CD4-positive, alpha-beta T cell (primary cell): Measurements from ENCODE around the gene MYRIP. TPM values are rescaled to one million over a fixed set of nuclear protein-coding genes. Genes with fewer than 3 reads are reported as not detected.

Source experiments
- ATAC-seq: fragments of 200-7000 bp; cut with Tn5 transposase; one replicate; pipeline ENCODE4 v1.10.0; 2022; ENCODE audit warnings: mild to moderate bottlenecking; ENCODE audit not compliant: poor library complexity
- CTCF ChIA-PET: fragments of 350-600 bp; sonication (Branson Sonifier 250); formaldehyde crosslinking; loops from one replicate; lab custom pipeline; 2021; ENCODE audit warnings: antibody characterized with exemption, inconsistent platforms; lab: Charles Lee
- POLR2A ChIA-PET: fragments of 350-600 bp; sonication (Branson Sonifier 250); formaldehyde crosslinking; loops from one replicate; lab custom pipeline; 2021; ENCODE audit warnings: antibody characterized with exemption, inconsistent platforms; lab: Charles Lee
- DNase-seq, 14 experiments: peaks; one replicate each; pipeline ENCODE4 v3.0.0-alpha.2; 2013 to 2020; ENCODE audit warnings: mixed read lengths in 2 of 14
- H3K27ac ChIP-seq, 2 donors: one replicate each; pipeline versions ENCODE4 v1.5.1 to v1.7.0; 2013; ENCODE audit warnings: low read length in 2 of 2, low read depth in 1 of 2, mild to moderate bottlenecking in 1 of 2
- H3K27me3 ChIP-seq, 2 experiments: 1 replicate in 1 of 2; 2 replicates in 1 of 2; pipeline versions ENCODE4 v1.6.1 to v1.7.0; 2013; ENCODE audit warnings: low read length in 2 of 2, control low read depth in 1 of 2, mild to moderate bottlenecking in 1 of 2, moderate library complexity in 1 of 2; ENCODE audit not compliant: insufficient read depth in 2 of 2, control insufficient read depth in 1 of 2
- H3K36me3 ChIP-seq: one replicate; pipeline ENCODE4 v1.6.1; 2013; ENCODE audit warnings: low read length, control low read depth; ENCODE audit not compliant: insufficient read depth
- H3K4me1 ChIP-seq: one replicate; pipeline ENCODE4 v1.6.1; 2013; ENCODE audit warnings: low read length, control low read depth; ENCODE audit not compliant: insufficient read depth
- H3K4me3 ChIP-seq: one replicate; pipeline ENCODE4 v1.5.1; 2013; ENCODE audit warnings: mild to moderate bottlenecking, low read length, moderate library complexity
- H3K9me3 ChIP-seq, 2 experiments: 1 replicate in 1 of 2; 2 replicates in 1 of 2; pipeline versions ENCODE4 v1.6.1 to v1.7.0; 2013; ENCODE audit warnings: low read length in 2 of 2, mild to moderate bottlenecking in 2 of 2, control low read depth in 1 of 2, moderate library complexity in 1 of 2; ENCODE audit not compliant: control insufficient read depth in 1 of 2, insufficient read depth in 1 of 2
- H3K27ac Mint-ChIP-seq: one replicate; pipeline ENCODE4 v1.8.0; 2020; ENCODE audit warnings: mixed read lengths
- H3K27me3 Mint-ChIP-seq: one replicate; pipeline ENCODE4 v1.8.0; 2021; ENCODE audit warnings: mixed read lengths
- H3K36me3 Mint-ChIP-seq: one replicate; pipeline ENCODE4 v1.8.0; 2021; ENCODE audit warnings: low read depth, mixed read lengths
- H3K4me1 Mint-ChIP-seq: one replicate; pipeline ENCODE4 v1.8.0; 2021; ENCODE audit warnings: low read depth, mixed read lengths
- H3K4me3 Mint-ChIP-seq: one replicate; pipeline ENCODE4 v1.8.0; 2020; ENCODE audit warnings: mild to moderate bottlenecking, mixed read lengths
- H3K9me3 Mint-ChIP-seq: one replicate; pipeline ENCODE4 v1.8.0; 2020; ENCODE audit warnings: mixed read lengths
- CTCF ChIP-seq: fragments of 200-600 bp; IDR thresholded peaks from one replicate; pipeline ENCODE4 v1.8.0; 2022; ENCODE audit warnings: antibody characterized with exemption, mild to moderate bottlenecking
- intact Hi-C, 2 experiments: fragments of 100-400 bp; cut with DNase I in 1 of 2; cut with micrococcal nuclease in 1 of 2; formaldehyde crosslinking; loops; one replicate each; pipeline versions ENCODE4 v1.15.1 to v1.9.0; 2023 to 2025; cut with DNase I, micrococcal nuclease
- total RNA-seq, 174 experiments: library from RNA in 2 of 174; stranded (reverse) in 2 of 174; gene quantifications; one replicate each; pipeline ENCODE4 v1.2.3 and lab custom pipeline; 2021 to 2026

Gene MYRIP
- total RNA-seq, 2 experiments from 2014 or later = not detected

GRCh38 chr3:40160933-40161332 lies 351.5 kb downstream of the MYRIP start:
- H3K4me3 Mint-ChIP-seq = no peak overlapping the region
- H3K36me3 ChIP-seq = no peaks in the 10 kb centered on the region
- no peaks in the 10 kb centered on the region for H3K4me1 ChIP-seq
- H3K36me3 Mint-ChIP-seq = no peaks in the 10 kb centered on the region
- H3K4me3 ChIP-seq = no peak overlapping the region
- H3K27ac ChIP-seq = no peak overlapping the region
- peaks cover 6% of the 10 kb centered on the region for H3K9me3 Mint-ChIP-seq
- H3K27ac Mint-ChIP-seq = no peak overlapping the region
- H3K27me3 ChIP-seq = peaks cover 0 to 7% of the 10 kb centered on the region in 2 experiments
- no peak for ATAC-seq
- no peaks in the 10 kb centered on the region for H3K4me1 Mint-ChIP-seq
- ChIA-PET POLR2A (no interaction called here), CTCF (no interaction called here)
- no peak for TF ChIP-seq CTCF
- intact Hi-C loops = no loop called here
- H3K9me3 ChIP-seq = peaks cover 0 to 4% of the 10 kb centered on the region in 2 experiments
- no peaks in the 10 kb centered on the region for H3K27me3 Mint-ChIP-seq
- no peak for DNase-seq

- intact Hi-C loops = no loop called here
- DNase-seq = no peak
- Histone ChIP-seq H3K27ac (no peak overlapping the region), H3K27me3 (peaks cover 0 to 7% of the 10 kb centered on the region in 2 experiments), H3K36me3 (no peaks in the 10 kb centered on the region), H3K4me1 (no peaks in the 10 kb centered on the region), H3K9me3 (peaks cover 0 to 4% of the 10 kb centered on the region in 2 experiments), H3K4me3 (no peak overlapping the region)
- Mint-ChIP-seq H3K4me1 (no peaks in the 10 kb centered on the region), H3K36me3 (no peaks in the 10 kb centered on the region), H3K27ac (no peak overlapping the region), H3K4me3 (no peak overlapping the region), H3K9me3 (peaks cover 6% of the 10 kb centered on the region), H3K27me3 (no peaks in the 10 kb centered on the region)
- no peak for ATAC-seq
- TF ChIP-seq CTCF = no peak
- ChIA-PET POLR2A (no interaction called here), CTCF (no interaction called here)
Measured at GRCh38 chr3:40162616-40163015, 353.2 kb downstream of the MYRIP start.

- Histone ChIP-seq H3K27ac (no peak overlapping the region), H3K4me3 (no peak overlapping the region), H3K4me1 (no peaks in the 10 kb centered on the region), H3K9me3 (no peaks in the 10 kb centered on the region), H3K36me3 (no peaks in the 10 kb centered on the region), H3K27me3 (peaks cover 0 to 7% of the 10 kb centered on the region in 2 experiments)
- DNase-seq (no peak), ATAC-seq (no peak)
- no peak for TF ChIP-seq CTCF
- H3K36me3 Mint-ChIP-seq = no peaks in the 10 kb centered on the region
- CTCF ChIA-PET = no interaction called here
- H3K27ac Mint-ChIP-seq = no peak overlapping the region
- intact Hi-C loops = no loop called here
- POLR2A ChIA-PET = no interaction called here
- no peaks in the 10 kb centered on the region for H3K27me3 Mint-ChIP-seq
- H3K4me3 Mint-ChIP-seq = no peak overlapping the region
- H3K4me1 Mint-ChIP-seq = no peaks in the 10 kb centered on the region
- H3K9me3 Mint-ChIP-seq = no peaks in the 10 kb centered on the region
Measured at GRCh38 chr3:40166997-40167396, 357.6 kb downstream of the MYRIP start.
